GM18858 (cell line): Measurements from ENCODE around the gene PEX10.
"Not testable (repeated sequence)": the region's sequence is repeated elsewhere in the genome, so short reads cannot be mapped to it uniquely, and the experiment has no call there.

Experiments
- ATAC-seq: cut with Tn5 transposase; IDR thresholded peaks from one replicate; pipeline ENCODE4 v1.9.1; 2021; ENCODE audit not compliant: unreplicated experiment

The PEX10 gene

DNA sequence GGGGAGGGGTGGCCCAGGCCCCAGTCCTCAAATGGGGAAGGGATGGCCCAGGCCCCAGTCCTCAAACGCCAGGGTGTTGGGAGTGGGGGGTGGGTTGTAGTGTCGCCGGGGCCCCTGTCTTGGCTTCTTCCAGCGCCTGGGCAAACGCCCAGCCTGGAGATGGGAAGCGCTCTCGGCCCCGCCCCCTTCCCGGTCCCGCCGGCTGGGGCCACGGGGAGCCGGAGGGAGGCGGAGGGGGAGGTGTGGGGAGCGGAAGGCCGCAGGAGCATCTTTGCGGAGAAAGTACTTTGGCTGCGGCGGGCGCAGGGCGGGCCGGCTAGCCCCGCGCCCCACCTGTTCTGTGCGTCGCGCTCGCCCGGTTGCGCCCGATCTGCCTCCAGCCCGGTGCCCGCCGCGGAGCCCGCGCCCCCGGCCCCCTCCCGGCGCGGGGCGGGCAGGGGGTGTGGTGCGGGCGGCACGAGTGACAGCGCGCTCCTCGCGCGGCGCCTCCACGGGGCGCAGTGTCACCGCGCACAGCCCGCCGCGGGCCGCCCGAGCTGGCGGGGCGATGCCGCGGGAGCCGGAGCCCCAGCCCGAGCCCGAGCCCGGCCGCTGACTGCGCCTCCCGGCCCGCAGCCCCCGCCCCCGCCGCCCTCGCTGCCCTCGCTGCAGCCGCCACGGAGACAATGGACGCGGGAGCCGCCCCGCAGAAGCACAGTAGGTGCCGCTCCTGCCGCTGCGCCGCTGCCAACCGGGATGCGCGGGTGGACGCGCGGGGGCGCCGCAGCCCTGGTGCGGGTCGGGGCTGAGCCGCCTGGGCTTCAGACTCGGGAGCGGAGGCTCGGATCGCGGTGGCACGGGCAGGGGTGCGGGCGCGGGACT is 31.1 kb upstream of the PEX10 start:
- ATAC-seq = no peak

DNA sequence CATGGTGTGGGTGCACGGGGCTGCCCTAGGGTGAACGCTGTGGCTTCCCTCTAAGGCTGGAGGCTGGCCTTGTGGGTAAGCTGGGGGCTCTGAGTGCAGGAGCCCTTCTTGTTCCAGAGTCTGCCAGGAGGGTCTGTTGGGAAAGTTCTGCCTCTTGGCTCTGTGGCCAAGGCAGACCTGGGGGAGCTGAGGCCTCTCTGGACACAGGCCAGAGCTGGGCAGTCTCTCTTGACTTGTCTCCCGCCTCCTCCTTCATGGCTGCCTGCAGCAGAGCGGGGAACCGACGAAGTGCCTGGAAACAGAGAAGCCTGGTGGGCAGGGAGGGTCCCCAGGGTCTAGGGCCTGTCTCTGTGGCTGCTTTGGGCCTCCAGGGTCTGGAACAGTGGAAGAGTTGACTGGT is 30.3 kb upstream of the PEX10 start:
- no peak for ATAC-seq

DNA sequence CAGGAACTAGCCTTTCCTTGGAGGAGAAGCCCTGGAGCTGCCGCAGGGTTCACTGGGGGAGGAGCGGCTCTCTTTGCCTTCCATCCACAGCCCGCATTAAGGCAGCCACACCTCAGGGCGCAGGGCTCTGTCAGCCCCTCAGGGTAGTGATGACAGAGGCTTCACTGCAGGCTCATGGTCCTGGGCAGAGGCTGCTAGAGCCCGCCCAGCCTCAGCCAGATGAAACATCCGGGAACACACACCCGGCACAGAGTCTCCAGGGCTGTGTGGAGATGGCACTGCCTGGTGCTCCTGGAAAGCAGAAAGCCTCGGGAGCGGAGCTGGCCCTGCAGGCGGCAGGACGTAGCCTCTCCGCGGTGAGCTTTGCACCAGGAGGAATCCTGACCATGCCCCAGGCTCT is 29.4 kb upstream of the PEX10 start:
- no peak for ATAC-seq

DNA sequence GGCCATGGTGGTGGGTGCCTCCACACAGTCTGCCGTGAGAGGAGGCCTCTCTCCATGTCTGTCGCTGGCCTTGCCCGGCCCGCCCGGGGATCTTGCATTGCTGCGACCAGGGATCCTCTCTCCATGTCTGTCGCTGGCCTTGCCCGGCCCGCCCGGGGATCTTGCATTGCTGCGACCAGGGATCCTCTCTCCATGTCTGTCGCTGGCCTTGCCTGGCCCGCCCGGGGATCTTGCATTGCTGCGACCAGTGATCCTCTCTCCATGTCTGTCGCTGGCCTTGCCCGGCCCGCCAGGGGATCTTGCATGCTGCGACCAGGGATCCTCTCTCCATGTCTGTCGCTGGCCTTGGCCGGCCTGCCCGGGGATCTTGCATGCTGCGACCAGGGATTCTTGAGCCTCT is 28.0 kb upstream of the PEX10 start:
- not testable (repeated sequence) for ATAC-seq

DNA sequence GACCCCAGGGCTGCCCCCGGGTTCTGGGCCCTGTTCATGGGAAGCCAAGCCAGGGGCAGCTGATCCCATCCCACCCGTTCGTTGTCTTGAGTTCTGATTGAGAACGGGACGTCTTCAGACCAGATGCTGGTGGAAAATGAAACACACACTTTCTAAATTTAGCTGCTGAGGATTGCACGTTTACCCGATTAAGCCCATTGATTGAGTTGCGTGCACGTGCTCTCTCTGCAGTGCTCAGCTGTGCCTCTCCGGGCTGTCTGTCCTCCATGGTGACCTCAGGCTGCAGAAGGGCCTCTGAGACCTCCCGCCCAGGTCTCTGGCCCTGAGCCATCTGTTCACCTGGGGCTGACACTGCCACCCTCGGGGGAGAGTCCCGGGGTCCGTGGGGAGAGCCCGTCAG is 27.0 kb upstream of the PEX10 start:
- no peak for ATAC-seq

DNA sequence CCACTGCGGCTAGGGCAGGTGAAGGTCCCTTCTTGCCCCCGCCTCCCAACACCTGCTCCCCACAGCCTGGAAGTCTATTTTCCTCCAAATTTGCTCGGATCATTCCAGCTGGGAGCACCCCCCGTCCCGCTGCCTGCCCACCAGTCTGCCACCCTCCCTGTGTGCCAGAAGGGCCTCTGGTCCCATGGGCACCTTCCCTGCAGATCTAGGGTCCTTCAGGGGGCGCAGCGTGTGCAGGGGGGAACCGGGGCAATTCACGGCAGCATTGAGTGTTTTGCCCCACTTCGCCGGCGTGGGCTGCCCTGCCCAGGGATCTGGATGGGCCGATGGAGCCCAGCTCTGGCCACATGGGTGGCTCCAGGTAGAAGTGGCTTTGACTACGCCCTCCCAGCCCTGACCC is 26.3 kb upstream of the PEX10 start:
- no peak for ATAC-seq

DNA sequence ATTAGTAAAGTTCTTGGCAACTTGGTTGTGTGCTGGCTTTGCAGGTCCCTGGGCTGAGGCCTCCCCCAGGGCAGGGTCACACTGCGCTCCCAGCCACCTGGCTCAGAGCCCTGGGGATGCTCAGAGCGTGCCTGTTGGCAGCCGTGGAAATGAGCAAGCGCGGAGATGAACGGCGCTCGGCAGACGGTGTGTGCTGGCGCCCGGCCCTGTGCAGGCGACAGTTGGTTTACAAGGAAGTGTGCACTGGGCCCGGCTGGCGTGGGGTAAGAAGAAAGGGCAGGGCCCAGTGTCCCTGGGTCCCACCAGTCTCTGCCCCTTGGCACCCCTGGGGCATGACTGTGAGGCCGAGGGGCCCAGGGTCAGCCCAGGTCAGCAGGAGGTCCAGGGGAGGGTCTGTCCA is 25.7 kb upstream of the PEX10 start:
- ATAC-seq = no peak

DNA sequence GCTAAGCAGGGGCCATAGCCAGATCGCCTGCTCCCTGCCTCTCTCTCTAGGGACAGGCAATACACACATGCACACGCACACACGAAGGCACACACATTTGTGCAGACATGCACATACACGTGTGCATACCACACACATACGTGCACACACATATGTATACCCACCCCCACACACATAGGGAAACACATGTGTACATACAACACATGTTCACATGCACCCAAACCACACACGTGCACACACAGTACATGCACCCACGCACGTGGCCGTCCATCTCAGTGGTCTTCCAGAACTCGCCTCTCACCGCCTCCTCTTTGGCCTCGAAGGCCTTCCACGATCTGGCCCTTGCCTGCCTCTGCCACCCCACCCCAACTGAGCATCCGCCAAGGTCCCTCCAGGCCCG is 25.3 kb upstream of the PEX10 start:
- no peak for ATAC-seq

DNA sequence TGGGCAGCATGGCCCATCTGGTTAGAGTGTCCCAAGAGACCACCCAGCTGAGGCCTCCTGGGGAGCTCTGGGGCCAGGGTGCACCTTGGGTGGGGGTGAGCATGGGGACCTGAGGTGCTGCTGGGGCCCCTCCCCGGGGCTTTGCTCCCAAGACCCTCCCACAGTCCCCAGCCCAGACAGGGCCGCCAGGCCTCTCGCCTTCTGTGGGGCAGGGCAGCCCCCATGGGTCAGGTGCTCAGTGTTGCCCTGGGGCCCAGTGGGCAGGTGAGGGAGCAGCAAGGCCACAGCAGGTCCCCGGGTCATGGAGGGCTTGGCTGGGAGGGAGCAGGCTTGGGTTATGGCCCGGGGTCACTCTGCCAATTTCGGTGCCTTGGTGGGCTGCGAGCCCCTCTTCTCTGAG is 24.5 kb upstream of the PEX10 start:
- ATAC-seq = no peak

DNA sequence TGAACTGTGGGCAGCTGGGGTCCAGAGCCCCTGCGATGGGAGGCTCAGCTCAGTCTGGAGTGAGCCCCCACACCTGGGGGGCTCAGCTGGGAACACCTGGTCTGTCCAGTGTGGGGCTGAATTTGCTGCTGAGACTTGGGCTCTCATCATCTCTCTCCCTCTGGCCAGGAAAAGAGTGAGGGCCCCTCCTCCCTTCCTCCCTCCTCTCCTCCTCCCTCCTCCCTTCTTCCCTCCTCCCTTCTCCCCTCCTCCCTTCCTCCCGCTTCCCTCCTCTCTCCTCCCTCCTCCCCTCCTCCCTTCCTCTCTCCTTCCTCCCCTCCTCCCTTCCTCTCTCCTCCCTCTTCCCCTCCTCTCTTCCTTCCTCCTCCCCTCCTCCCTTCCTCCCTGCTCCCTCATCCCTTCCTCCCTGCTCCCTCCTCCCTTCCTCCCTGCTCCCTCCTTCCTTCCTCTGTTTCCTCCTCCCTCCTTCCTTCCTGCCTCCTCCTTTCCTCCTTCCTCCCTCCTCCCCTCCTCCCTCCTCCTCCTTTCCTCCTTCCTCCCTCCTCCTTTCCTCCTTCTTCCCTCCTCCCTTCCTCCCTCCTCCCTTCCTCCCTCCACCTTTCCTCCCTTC is 23.5 kb upstream of the PEX10 start:
- ATAC-seq = no peak

DNA sequence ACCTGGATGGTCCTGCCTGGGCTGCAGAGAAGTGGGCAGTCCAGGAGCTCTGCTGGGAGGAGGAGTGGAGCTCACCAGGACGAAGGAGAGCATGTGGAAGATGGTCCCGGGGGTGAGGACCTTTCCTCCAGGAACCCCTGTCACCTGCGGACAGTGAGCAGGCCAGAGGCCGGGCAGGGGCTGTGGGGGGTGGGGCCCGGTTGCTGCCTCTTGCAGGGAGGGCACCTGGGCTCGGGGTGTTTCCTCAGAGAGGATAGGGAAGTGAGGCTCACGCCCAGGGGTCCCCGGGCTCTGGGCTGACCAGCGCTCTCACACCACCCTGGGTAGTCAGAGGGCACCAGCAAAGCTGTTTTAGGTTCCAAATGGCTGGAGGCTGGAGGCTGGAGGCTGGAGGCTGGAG is 22.7 kb upstream of the PEX10 start:
- no peak for ATAC-seq

DNA sequence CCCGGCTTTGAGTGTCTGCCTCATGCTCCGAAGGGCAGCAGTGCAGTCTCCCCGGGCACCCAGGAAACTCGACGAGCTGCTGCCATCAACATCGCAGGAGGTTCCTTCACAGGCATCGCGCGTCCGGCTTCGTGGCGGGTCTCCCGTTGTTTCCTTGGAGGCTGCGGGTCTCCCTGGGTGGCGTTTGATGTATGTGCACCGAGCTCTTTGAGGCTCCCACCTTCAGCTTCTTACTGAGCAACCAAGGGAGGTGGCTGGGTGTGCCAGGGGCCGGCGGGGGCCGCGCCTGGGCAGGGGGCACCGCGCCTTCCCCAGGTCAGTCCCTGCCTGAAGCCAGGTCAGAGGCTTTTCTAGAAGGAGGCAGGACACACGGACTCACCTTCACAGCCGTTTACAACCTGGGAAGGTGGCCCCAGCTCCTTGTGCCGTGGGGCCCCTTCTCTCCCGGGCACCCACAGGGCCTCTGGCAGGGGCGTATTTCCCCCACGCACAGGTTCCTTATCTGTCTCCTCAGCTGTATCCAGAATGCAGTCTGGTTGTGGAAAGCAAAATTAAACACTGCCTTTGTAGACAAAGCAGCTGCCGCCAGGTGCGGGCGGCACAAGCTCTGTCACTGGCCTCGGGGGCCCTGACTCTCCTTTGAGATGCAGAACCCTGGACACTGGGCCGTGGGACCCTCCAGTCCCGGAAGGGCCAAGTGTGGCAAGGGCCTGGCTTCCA is 21.7 kb upstream of the PEX10 start:
- ATAC-seq = no peak

DNA sequence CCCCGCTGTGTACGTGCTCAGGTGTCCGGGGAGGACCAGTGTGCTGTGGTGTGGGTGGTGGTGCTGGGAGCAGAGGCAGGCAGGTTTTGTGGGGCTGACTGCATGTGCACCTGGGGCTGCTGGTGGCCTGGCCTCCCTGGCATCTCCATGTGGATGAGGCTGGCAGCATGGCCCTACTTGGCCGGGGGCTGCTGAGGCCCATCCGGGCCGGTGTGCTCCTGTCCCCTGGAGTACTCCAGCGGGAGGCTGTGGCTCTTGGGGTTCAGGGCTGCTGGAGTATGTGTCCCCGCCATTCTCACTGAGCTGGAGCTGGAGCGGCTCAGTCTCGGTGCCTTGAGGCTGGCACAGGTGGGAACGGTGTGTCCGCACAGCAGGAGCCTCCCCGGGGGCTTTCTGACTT is 20.8 kb upstream of the PEX10 start:
- ATAC-seq = no peak

DNA sequence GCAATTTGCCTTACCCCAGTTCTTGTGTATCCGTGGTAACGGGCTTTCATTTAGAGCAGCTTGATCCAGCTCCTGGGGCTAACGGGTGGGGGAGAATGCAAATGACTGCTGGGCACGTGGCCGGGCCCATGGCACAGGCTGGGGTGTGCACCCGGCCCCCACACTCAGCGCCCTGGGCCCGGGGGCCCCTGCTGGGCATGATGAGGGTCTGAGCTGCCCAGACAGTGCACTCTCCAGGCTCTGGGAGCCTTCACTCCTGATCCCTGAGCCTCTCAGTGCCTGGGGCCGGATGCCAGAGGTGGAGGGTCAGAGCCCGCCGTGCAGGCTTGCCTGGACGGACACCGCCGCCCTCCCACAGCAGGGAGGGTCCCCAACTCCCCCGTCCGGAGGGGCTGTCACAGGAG is 20.1 kb upstream of the PEX10 start:
- ATAC-seq = no peak

DNA sequence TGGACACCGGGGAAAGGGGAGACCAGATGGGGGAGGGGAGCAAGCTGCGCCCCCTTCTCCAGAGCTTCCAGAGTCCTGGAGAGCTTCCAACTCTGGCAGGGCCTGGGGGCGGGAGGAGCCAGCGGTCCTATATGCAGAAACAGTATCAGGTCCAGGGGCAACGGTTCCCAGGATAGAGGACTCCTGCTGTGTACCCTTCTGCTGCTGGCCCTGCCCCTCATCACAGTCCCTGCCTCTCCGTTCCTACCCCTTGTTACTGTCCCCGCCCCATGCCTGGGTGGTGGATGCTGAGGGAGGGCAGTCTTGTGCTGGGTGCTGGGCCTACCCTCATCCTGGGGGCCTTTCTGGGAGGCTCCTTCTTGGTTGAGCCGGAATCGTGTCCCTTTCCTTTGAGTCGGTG is 19.2 kb upstream of the PEX10 start:
- ATAC-seq = no peak

DNA sequence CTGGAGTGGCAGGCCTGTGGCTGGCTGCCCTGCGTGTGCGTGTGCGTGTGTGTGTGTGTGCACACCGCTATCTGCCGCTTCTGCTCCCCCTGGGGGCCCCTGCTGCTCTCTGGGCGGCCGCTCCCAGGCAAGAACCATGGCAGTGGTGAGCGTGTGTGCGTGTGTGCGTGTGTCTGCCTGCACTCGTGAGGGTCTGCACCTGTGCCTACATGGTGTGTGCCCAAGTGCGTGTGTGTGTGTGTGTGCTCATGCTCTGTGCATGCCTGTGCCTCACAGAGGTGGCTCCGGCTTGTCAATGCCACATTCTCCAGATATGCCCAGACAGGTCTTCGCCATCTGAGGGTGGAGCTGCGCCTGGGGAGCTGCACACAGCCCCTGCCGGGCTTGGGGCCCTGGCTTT is 18.7 kb upstream of the PEX10 start:
- no peak for ATAC-seq

DNA sequence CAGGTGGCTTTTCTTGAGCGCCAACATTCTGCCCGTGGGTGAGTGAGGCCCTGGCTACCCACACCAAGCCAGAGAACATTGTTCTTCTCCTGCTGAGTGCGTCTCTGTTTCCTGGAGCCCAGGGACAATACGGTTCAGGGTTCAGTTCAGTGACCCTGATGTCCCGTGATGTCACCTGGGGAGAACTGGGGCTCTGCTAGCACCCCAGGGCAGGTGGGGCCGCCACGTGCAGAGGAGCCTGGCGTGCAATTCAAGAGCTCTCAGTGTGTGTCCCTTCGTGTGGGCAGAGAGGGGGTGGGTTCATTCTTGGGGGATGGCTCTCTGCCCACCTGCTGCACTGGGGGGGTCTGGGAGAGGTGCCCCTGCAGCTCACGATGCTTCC is 18.2 kb upstream of the PEX10 start:
- ATAC-seq = no peak

DNA sequence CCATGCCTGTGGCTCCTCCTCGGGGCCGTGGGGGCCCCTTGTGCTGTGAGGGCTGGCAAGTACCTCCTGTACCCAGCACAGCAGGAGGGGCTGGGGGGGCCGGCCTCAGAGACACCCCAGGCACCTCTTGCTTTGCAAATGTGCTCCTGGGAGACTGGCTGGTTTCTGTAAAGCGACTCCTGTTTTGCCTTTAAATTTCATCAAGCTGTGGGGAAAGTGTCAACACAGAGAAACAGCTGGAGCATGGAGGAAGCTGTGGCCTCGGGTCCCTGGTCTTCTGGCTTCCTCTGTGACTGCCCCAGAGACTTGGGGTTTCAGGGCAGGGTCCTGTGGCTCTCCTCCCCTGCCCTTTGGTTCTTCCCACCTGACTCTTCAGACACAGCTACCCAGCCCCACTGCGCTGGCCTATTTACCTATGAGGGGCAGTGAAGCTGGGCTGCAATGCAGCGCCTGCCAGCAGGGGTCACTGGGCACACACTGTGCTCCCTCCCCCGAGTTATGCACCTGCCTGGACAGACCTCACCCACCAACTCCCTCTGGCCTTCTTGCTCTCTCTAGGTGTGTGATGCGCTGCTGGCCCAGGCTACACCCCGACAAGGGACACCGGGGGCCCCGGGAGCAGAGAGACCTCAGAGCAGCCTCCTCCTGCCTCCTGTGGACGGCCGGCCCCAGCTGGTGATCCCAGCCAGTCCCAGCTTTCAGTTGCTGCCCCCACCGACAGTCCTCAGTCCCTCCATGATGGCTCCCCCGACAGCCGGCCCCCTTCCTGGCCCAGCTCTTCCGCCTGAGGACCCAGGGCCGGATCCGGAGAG is 17.6 kb upstream of the PEX10 start:
- no peak for ATAC-seq

DNA sequence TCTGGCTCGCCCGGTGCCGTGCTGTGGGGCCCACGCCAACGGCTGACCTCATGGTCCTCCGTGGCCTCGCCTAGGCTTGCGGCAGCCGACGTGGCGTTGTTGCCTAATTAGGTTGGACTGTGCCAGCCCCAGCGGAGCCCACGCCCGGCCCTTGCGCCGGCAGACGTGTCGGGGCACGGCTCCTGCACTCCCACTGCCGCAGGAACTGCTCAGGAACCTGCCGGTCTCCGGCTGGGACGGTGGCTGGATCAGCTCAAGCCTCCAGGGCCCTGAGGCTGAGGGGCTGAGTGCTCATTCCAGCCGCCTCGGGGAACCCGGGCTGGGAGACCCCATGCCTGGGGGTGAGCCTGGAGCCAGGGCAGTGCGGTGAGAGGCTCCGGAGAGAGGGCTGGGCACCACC is 16.1 kb upstream of the PEX10 start:
- ATAC-seq = no peak

DNA sequence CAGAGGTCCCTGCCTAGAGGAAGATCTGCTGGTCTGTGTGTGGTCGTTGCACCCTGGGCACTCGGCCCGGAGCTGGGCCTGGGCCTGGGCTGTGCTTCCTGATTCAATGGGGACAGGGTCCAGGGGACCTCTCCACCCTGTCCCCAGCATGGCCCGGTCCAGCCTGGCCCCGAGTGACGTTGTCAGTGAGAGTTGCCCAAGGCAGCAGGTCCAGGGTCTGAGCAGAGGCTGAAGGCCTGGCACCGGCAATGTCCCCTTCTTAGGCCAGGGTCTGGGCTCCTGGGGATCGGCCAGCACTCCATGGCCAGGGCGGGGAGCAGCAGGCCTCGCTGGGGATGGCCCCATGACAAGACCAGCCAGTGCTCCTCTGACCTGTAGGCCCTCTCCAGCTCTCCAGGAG is 15.6 kb upstream of the PEX10 start:
- ATAC-seq = no peak

DNA sequence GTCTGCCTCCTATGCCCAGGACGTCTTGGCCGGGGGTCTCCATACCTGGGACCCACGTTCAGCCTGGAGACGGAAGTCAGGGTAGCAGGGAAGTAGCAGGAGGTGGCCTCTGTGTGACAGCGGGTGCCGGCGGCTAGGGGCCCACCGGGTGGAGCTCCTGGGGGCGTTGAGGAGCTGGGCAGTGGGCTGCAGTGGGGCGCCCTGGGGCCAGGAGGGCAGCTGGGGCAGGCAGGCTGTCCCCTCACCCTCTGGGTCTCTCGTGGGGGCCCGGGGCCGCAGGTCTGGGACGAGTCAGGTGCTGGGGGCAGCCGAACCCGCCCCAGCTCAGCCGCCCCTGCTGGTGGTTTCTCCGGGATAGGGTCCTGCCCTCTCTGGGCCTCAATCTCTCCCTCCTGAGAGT is 14.7 kb upstream of the PEX10 start:
- no peak for ATAC-seq
